SK-N-MC (cell line): ENCODE measurements around the gene UBR7.

ENCODE experiments used
- DNase-seq: peaks from one replicate; pipeline ENCODE4 v3.0.0-alpha.2; 2011; ENCODE audit warnings: low read depth, low spot score
- H3K27ac ChIP-seq: fragments of 200-600 bp; sonication (generic); 2 replicates; pipeline ENCODE4 v1.5.1; 2016; ENCODE audit warnings: mixed run types
- H3K36me3 ChIP-seq: fragments of 200-600 bp; sonication (generic); 2 replicates; pipeline ENCODE4 v1.6.1; 2017; ENCODE audit warnings: antibody characterized with exemption, low read length, mixed read lengths; ENCODE audit not compliant: insufficient read depth
- H3K4me3 ChIP-seq: fragments of 200-600 bp; sonication (generic); 2 replicates; pipeline ENCODE4 v1.5.1; 2016
- H3K9ac ChIP-seq: fragments of 200-600 bp; sonication (generic); 2 replicates; pipeline ENCODE4 v1.8.0; 2017; ENCODE audit warnings: mixed run types, mixed read lengths; ENCODE audit not compliant: insufficient read length
- H3K9me3 ChIP-seq: fragments of 200-600 bp; sonication (generic); 2 replicates; pipeline ENCODE4 v1.6.1; 2017; ENCODE audit warnings: low read depth, mild to moderate bottlenecking, antibody characterized with exemption, low read length, moderate library complexity, mixed read lengths
- EZH2 ChIP-seq: fragments of 200-600 bp; sonication (generic); IDR thresholded peaks from one replicate; pipeline ENCODE4 v1.6.1; 2017; ENCODE audit warnings: antibody characterized with exemption
- FOXP2 ChIP-seq: optimal IDR thresholded peaks from 2 replicates; pipeline ENCODE3; 2011; ENCODE audit warnings: mild to moderate bottlenecking, moderate library complexity; ENCODE audit not compliant: insufficient read depth; ENCODE audit errors: extremely low read length, control extremely low read depth
- POLR2AphosphoS5 ChIP-seq: IDR thresholded peaks from 2 replicates; pipeline ENCODE4 v1.6.1; 2012; ENCODE audit warnings: mild to moderate bottlenecking, low read depth, low read length, borderline replicate concordance

UBR7 gene

DNA sequence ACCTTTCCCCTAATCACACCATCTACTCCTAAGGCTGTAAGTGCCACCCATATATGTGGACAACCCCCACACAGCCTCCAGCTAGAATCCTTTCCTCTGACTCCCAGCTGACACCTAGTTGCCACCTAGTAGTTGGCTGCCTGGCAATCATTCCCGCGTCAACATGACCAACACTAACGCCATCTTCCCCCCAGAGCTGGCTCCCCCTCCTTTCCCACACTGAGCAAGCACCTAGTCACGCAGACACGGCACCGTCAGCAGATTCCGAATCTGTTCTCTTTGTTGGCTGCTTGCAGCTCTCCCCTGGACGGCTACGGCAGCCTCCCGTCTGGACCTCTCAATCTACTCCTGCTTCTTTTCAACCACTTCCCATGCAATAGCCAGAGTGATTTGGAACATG is 27.7 kb downstream of the UBR7 start:
- Histone ChIP-seq H3K4me3 (no peak overlapping the region), H3K27ac (no peak overlapping the region), H3K9ac (no peak overlapping the region), H3K36me3 (peaks cover under 1% of the 10 kb centered on the region; the same call in 1 of the 2 replicates), H3K9me3 (no peaks in the 10 kb centered on the region)
- TF ChIP-seq EZH2 (no peak), POLR2AphosphoS5 (no peak), FOXP2 (no peak)
- DNase-seq, result no peak

DNA sequence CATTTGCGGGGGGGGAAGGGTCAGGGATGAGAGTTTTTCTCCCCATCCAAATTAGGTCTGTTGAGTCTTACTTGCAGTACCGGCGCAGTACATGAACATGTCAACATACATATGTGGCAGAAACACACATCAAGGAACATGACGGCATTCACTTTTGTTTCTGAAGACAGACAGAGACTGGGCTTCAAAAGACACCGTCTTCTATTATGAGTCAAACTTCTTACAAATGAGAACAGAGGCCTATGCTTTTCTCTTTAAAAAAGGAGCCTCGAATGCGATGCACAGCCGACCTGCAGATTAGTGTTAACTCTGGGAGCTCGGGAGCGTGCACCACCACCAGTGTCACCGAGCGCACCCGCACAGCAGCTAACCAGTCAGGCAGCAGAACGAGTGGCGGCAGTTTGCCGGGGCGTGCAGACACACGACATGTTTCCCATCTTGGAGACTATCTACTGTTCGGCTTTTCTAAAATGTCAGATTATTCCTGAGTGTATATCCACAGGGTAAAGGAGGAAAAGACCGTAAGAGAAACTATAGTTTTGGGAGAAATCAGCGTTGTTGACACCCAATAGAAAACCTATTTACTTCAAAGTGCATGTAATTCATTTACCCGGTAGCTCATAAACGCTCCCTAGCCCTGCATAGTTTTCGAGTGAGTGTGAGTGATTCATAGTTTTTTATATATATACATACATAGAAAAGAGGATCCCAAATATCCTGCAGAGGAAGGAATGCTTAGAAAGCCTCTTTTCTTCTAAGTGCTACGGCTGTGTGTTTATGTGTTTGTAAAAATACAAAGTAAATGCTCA is 33.0 kb downstream of the UBR7 start:
- no peaks in the 10 kb centered on the region for H3K9me3 ChIP-seq
- DNase-seq, result no peak
- H3K4me3 ChIP-seq, result no peak overlapping the region
- peaks cover 40% of the 10 kb centered on the region for H3K36me3 ChIP-seq
- TF ChIP-seq FOXP2, result no peak
- no peak for TF ChIP-seq EZH2
- TF ChIP-seq POLR2AphosphoS5, result no peak
- H3K27ac ChIP-seq, result peak overlapping the region; percentile 25; the same call in 1 of the 2 replicates
- H3K9ac ChIP-seq, result no peak overlapping the region

DNA sequence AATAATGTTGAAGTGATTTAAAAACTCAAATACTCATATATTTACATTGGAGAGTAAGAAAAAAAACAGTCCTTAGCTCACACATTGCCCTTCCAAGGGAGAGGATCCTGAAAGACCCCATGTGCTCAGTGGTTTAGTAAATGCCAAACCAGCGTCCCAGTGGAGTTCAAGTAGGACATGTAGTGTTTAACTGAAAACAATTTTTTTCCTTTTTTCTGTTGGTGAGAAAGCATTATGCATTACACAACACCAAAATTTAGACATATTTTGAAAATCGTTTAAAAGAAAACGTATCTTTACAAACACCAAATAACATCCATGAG is 33.6 kb downstream of the UBR7 start:
- H3K27ac ChIP-seq, result 0 out of 2 replicates have a peak overlapping the region, but pooled peaks have one; percentile 25
- no peak for DNase-seq
- peaks cover 46% of the 10 kb centered on the region for H3K36me3 ChIP-seq

DNA sequence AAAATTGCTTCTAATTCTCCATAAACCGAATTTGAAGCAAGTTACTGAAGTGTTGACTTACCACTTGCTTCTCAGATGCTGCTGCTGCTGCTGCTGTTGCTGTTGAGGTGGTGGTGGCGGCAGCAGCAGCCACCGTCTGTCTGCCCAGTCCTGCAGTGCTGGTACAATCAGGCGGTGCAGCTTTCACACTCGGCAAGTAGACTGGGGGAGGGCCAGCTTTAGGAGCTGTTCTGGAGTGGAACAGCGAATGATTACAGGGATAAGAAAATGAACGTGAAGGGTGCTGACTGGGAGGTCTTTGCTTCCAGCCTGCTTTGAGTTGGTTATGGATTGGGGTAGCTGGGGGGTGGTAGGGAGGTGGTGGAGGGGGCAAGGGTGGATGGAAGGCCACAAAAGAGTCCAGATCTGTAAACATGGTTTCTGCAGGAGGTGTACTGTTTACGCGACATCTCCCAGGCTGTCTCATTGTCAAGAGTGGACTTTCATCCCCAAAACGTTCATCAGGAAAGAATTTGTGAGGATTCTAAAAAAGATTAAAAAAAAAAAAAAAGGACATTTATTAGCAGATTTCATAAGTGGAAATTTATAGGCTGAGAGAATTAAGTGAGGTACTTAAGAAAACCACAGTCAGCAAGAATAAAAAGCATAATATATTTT is 38.8 kb downstream of the UBR7 start:
- TF ChIP-seq POLR2AphosphoS5, result no peak
- TF ChIP-seq FOXP2, result no peak
- no peak for TF ChIP-seq EZH2
- DNase-seq, result no peak
- 0 out of 2 replicates have a peak overlapping the region, but pooled peaks have one; percentile 8 for H3K4me3 ChIP-seq
- H3K9me3 ChIP-seq, result no peaks in the 10 kb centered on the region
- H3K9ac ChIP-seq, result no peak overlapping the region
- peak overlapping the region; percentile 38; the same call in 1 of the 2 replicates for H3K27ac ChIP-seq
- H3K36me3 ChIP-seq, result peaks cover 61% of the 10 kb centered on the region

More for the DNA sequence above, 33.6 kb downstream of the UBR7 start:
- TF ChIP-seq FOXP2, result no peak
- no peak for TF ChIP-seq EZH2
- no peak for TF ChIP-seq POLR2AphosphoS5
- Histone ChIP-seq H3K4me3 (no peak overlapping the region), H3K9me3 (no peaks in the 10 kb centered on the region), H3K9ac (no peak overlapping the region)

DNA sequence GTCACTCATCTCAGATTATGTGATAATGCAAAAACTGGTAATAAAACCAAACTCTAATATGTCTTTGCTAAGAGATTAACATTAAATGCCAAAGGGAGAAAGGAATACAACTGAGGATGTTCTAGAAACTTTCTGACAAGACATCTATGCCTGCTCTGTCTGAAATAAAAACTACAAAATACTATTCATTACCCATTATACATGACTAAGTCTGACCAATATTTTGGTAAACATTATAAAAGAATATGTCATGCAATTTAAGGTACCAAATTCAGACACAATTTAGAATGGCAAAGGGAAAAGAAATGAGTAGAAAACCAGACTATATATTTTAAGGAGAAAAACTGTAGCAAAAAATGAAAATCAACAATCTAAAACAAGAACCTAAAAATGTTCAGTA is 39.5 kb downstream of the UBR7 start:
- no peaks in the 10 kb centered on the region for H3K9me3 ChIP-seq
- H3K36me3 ChIP-seq, result peaks cover 61% of the 10 kb centered on the region
- peak overlapping the region; percentile 27; the same call in 1 of the 2 replicates for H3K27ac ChIP-seq
- no peak for DNase-seq
- H3K4me3 ChIP-seq, result peak overlapping the region; percentile 48; the same call in 1 of the 2 replicates
- H3K9ac ChIP-seq, result peak overlapping the region; percentile 39
- TF ChIP-seq FOXP2, result no peak

DNA sequence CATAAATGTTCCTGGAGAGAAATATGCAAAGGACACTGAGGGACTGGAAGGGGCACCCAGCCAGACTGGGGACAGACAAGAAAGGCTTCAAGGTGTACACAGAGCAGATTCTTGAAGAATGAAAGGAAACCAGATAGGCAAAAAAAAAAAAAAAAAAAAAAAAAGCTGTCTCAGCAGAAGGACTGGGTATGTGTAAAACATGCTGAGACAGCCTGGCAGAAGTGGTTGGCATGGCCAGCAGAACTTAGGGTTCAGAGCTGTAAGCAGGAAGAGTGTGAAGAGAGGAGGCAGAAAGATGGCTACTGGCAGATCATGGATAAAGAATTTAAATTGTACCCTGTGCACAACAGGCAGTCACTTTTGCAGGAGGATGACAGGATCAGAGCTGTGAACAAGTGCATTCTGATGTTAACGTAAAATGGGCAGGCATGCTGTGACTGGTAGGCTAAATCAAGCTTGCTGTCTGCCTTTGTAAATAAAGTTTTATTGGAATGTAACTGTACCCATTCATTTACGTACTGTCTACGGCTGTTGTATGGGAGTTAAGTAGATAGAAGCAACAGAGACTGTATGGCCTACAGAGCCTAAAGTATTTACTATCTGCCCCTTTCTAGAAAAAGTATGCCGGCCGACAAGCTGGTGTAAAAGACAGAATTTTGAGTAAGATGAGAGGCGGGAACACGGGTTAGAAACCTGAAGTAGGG is 42.2 kb downstream of the UBR7 start:
- no peaks in the 10 kb centered on the region for H3K9me3 ChIP-seq
- H3K9ac ChIP-seq, result no peak overlapping the region
- peaks cover 59% of the 10 kb centered on the region for H3K36me3 ChIP-seq
- H3K4me3 ChIP-seq, result no peak overlapping the region
- TF ChIP-seq EZH2 (no peak), FOXP2 (no peak), POLR2AphosphoS5 (no peak)
- DNase-seq, result no peak
- peak overlapping the region; percentile 46; the same call in 1 of the 2 replicates for H3K27ac ChIP-seq

DNA sequence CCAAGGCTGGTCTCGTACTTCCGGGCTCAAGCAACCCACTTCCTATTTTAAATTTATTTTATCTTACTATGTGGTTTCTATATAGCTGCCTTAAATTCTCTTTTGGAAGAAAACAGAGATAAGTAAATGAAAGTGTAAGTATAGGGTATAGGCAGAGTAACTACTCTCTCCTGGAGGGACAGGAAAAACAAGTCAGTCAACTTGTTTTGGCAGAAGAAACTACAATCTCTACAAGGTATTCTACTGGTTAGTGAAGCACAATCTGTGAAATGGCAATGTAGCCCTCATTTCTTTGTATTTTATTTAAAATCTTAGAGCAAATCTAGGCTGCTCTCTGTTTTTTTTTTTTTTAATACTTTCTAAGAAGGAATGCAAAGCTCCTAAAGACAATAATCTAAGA is 55.4 kb downstream of the UBR7 start:
- Histone ChIP-seq H3K27ac (no peak overlapping the region), H3K4me3 (no peak overlapping the region), H3K36me3 (peaks cover 28% of the 10 kb centered on the region), H3K9me3 (no peaks in the 10 kb centered on the region), H3K9ac (no peak overlapping the region)
- no peak for TF ChIP-seq FOXP2
- TF ChIP-seq POLR2AphosphoS5, result no peak
- no peak for DNase-seq

DNA sequence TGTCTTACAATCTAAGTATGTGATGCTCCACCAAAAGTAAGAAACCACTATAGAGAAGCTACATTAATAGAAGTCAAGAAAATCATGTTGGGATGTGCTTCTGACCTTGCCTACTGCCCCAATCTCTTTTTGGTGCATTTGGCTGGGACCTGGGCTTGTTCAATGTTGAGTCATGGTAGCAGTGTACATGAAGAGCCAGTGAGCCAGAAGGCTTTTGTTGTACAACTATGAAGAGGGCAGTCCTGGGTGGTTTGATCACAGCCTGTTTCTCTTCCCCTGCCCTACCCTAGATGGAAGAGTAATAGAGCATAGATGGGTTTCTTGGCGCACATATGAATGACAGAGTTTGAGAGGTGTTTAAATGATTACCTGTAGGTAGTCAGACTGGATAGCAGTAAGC is 56.4 kb downstream of the UBR7 start:
- Histone ChIP-seq H3K9me3 (no peaks in the 10 kb centered on the region), H3K36me3 (peaks cover 28% of the 10 kb centered on the region), H3K9ac (no peak overlapping the region), H3K27ac (no peak overlapping the region), H3K4me3 (no peak overlapping the region)
- DNase-seq, result no peak
- TF ChIP-seq POLR2AphosphoS5, result no peak
- no peak for TF ChIP-seq EZH2
- TF ChIP-seq FOXP2, result no peak

DNA sequence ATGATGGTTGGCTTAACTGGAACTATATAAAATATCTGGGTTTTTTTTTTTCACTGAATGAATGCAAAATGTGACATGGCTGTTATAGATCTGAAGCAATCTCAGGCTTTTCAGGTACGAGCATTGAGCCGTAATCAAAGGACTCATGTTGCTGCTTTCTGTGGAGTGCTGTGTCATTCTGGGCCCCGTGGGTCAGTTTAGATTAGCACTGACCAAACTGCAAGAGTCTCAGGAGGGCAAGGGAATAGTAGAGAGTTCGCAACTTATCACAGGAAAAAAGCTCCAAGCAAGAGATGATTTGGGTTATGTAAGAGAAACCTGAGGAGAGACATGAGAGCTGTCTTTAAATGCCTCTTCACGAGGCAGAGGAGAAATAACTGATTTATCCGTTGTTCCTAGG is 59.1 kb downstream of the UBR7 start:
- Histone ChIP-seq H3K27ac (no peak overlapping the region), H3K4me3 (no peak overlapping the region), H3K36me3 (peaks cover 25% of the 10 kb centered on the region), H3K9me3 (no peaks in the 10 kb centered on the region), H3K9ac (no peak overlapping the region)
- TF ChIP-seq POLR2AphosphoS5, result no peak
- no peak for TF ChIP-seq EZH2
- no peak for TF ChIP-seq FOXP2
- DNase-seq, result no peak
